HG03139 (cell line): ENCODE results near the gene GTF2A2.
A peak's percentile ranks its signal among the peaks of the same experiment; 100 is the strongest.
"Not testable (repeated sequence)": the region's sequence is repeated elsewhere in the genome, so short reads cannot be mapped to it uniquely, and the experiment has no call there.

Experiments used
- ATAC-seq: cut with Tn5 transposase; IDR thresholded peaks from one replicate; pipeline ENCODE4 v1.9.1; 2021; ENCODE audit not compliant: unreplicated experiment

GTF2A2 gene, protein sequence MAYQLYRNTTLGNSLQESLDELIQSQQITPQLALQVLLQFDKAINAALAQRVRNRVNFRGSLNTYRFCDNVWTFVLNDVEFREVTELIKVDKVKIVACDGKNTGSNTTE

DNA sequence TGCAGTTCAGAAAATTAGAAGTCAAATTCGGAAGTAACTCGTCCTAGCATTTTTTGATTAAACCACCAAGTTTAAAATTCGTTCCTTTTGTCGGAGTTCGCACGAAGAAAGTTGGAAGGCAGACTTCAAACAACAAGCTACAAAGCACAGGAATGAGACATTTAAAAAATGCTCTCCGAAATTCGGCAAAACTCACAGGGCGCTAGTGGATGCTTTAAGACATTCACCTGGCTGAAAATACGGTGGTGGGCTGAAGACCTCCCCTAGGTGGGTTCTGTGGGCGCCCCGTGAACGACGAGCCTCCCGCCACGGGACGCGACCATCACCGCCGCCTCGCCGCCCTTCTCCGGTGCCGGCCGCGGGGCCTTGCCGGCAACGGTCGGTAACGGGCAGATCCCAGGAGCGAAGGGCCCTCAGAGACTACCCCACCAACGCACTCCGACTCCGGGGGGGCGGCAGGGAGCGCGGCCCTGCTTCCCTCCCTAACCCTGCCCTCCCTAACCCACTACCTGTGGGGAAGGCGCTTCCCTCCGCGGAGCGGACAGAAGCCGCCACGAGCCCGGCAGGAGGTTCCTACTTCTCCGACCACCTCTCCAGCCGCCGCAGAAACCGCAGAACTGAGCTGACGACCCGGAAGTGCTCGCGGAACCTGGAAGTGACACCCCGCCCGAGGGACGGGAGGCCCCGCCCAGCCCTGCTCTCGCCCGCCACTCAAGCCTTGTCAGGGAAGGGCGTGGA, at the start of gene GTF2A2:
Gene GTF2A2 (minus strand): TSS at position 619 of the 738 bp plus-strand sequence. CDS start 5,238 bp downstream, outside the sequence.
- peak; percentile 99 for ATAC-seq

DNA sequence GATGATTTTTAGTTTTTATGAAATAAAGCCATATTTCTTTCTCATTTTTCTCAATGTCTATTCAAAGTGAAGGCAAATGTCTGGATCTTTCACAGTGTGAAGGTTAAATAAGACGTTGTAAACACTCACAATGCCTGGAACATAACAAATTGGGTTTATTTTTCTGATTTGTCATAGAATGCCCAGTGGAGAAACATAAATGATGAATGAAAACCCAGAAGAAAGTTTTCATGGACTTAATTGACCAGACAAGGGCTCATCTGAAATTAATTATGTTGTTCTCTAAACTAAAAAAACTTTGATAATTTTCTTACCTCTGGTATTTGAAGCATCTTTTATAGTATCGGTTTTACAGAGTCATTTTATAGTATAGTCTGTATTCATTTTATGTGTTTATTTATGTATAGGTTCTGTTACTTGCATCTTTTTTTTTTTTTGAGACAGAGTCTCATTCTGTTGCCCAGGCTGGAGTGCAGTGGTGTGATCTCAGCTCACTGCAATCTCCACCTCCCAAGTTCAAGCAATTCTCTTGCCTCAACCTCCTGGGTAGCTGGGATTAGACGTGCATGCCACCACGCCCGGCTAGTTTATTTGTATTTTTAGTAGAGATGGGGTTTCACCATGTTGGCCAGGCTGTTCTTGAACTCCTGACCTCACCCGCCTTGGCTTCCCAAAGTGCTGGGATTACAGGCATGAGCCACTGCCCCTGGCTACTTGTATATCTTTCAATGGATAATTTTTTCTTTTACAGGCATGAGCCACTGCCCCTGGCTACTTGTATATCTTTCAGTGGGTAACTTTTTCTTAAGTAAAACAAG, 46.9 kb upstream of the GTF2A2 start:
- ATAC-seq: no peak

DNA sequence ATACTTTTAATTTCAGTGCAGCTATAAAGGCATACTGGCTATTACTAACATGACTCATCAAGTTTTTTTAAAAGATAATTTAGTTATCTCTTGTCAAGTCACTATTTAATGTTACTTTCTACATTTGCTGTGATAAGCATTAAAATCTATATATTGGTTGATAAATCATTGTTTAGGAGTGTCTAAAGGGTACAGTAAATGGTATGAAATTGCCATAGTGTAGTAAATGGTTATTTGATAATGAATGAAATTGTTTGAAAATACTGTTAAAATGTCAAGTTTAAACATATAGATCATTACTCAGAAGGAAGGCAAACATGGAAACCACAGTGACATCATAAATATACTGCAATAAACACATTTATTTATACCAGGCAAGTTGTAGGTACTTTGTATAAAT, 45.0 kb upstream of the GTF2A2 start:
- ATAC-seq: no peak

DNA sequence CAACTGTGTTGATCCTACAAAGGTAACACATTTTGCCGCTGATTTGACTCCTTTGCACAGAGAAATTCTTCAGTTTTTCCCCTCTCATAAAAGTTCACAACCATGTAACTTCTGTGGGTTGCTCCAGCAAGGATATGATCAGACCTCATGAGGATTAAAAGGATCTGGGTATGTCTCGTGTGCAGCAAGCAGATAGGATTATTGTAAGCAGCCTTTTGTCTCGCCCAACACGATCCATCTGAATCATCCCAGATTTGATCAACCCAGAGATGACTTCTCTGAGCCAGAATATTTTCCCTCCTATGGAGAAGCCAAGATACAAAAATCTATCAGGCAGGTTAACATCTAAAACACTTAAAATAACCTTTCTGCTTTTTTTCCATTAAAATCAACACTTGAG, 44.6 kb upstream of the GTF2A2 start:
- no peak for ATAC-seq

DNA sequence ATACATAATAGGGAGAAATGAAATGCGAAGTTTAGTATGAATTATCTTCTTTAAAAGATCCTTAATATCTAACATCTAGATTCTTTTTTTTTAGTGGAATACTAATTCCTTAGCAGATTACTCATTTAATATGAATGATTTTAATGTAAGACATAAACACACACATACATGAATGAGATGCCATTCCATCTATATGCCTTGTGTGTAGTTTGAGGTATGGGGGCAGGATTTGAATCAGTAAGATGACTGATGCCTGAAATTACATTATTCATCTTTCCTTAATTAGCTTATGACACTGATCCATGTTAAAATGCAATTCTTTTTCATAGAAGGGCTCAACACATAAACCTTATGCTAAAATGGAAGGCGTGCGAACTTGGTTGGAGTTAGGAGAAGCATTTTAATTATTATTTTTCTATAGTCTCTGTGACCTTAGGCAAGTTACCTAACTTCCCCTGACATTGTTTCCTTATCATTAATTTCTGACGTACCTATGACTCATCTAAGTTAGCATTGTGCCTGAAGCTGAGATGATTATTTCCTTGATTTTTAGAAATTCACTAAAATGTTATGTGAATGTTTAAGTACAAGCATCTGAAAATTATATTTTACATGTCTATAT, 42.6 kb upstream of the GTF2A2 start:
- ATAC-seq: no peak

DNA sequence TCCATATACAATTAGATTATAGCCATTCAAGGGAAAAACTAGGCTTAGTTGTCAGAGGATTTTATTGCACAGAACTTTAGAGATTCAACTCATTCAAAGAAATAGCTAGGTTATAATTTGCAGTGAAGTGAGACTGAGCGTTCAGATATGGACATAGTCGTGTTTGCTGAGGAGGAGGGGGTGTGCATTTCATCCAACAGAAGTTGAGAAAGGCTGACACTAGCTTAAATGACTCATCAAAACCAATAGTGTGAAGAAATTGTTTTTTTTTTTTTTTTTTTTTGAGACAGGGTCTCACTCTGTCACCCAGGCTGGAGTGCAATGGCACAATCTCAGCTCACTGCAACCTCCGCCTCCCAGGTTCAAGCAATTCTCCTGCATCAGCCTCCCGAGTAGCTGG, 40.8 kb upstream of the GTF2A2 start:
- not testable (repeated sequence) for ATAC-seq

DNA sequence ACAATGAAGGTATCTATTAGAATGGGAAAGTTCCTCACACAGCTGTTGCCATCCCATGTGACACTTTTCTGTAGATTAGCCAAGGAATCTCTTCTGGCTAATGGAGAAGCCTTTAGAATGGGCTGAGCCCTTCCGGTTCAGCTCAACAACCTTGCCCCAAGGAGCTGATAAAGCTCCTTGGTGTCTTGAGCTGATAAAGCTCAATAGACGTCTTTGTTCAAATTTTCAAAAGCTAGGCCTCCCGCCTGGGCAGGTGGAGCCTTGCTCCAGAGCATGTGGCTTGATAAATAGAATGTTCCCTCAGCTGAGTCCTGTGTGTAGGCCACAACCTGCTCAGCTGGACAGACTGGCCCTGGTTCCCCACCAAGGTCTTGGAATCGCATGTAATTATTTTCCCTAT, 39.0 kb upstream of the GTF2A2 start:
- ATAC-seq: no peak

DNA sequence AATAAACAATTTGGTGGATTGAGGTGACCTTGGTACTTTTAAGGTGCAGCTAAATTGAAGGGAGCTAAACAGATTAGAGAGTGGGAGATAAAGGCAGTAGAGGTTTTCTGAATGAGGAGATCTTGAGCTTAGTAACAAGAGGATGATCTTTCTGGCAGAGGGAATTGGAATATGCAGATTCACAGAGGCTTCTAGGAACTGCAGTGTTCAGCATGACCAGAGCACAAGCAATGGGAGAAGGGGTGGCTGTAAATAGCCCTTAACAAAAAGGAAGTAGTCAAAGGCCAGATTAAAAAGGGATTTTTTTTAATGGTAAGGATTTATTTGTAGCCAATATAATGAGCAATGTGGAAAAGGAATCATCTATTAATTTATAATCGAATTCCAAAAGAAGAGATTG, 37.5 kb upstream of the GTF2A2 start:
- no peak for ATAC-seq

DNA sequence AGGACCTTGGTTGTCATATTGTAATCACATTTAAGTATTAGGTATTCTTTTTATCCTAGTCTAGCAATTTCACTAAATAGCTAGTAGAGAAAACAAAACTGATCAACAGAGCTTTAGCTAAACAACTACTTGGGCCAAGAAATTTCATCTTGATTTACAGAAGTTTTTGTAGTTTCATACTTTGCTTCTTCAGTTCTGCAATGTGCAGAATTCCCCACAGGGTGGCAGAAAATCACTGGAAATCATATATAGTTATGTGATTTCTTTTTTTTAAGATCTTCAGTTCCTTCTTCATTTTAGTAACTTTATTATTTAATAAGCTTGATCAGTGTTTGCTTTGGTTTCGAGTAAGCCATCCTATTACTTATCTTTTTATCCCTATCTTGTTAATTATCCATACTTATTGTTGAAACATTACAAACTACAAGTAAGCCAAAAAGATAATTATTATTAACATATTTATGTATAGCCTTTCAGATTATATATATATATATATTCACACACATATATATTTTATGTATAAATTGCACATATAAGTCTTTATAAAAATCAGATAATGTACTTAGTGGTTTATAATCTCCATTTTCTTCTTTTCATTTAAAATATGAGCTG, 34.0 kb upstream of the GTF2A2 start:
- no peak for ATAC-seq

DNA sequence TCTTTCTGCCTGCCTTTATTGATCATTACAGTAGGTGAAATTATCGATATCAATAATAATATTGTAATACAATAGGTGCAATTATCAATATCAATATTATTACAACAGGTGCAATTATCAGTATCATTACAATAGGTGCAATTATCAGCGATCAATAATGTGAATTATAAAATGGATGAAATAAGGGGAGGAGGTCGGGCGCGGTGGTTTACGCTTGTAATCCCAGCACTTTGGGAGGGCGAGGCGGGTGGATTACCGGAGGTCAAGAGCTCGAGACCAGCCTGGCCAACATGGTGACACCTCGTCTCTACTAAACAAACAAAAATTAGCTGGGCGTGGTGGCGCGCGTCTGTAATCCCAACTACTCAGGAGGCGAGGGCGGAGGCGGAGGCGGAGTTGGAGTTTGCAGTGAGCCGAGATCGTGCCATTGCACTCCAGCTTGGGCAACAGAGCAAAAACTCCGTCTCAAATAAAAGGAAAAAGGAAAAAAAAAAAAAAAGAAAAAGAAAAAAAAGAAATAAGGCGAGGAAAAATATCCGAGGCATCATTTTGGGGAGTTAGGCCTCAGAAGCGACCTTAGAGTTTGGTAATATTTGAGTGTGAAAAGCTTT, 32.4 kb upstream of the GTF2A2 start:
- no peak for ATAC-seq

DNA sequence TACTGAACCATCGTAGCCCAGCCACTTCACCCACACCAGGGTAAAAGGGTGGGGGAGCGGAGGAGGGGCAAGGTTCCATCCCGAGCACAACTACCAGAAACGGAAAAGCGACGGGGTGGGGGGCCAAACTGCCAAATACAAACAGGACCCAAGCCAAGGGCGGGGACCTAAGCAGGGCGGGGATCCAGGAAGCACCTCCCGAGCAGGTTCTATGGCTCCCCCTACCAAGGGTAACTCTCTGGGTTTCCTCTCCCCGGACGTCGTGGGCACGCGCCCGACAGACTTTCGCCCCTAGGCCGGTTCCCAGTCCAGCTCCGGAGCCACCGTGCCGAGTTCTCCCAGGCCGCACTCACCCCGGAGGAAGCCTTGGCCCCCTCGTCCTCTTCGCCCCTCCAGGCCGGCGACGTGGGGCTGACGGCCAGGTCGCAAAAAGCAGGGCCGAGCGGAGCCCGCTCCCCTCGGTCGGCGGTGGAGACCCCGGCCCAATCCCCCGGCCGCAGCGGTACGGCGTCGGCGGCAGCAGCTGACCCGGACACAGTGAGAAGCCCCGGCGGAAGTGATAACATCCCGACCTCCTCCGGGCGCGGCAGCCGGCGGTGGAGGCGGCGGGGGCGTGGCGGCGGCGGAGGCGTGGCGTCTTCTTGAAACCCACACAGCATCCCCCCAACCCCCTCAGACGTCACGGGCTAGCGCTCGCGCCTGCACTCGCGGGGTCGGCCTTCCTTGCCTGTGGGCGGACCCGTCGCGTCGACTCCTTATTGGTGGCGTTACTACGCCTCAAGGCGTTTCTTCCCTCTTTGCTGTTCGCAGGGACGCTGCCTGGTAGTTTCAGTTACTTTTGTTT, 31.7 kb upstream of the GTF2A2 start, which contains the start of gene BNIP2:
Gene BNIP2 (minus strand): TSS at position 539 of the 844 bp plus-strand sequence. CDS start 6,863 bp downstream, outside the sequence.
- ATAC-seq: peak; percentile 79

DNA sequence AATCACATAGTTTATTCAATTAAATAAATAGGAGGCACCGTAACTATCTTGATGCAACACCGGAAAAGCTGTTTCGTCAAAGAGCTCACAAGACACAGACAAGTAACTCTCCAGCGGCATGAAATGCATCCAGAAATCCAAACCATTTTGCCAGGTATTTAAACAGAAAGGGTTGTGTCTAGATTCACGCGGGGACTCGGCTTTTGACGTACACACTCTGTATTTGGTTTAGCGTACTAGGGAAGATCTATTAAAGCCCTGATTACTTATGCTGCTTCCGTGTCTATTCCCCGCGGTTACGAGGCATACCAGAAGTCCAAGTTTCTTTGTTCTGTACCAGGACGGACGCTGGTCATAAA, 31.1 kb upstream of the GTF2A2 start:
- no peak for ATAC-seq

DNA sequence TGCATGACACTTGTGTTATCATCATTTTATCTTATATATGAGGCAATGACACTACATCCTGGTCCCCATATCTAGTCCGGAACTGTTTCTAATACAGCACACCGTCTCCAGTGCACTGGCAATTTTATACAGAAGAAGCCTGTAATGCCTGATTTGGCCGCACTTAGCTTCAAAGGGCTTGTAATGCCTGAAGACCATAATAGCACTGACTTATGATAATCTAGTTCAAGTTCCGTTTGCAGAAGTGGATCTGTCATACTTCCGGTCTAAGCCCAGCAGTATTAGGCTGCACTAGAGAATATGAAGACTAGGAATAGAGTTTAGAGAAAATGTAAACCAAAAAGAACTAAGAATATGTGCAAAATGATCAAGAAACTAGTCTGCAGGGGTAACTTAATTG, 30.5 kb upstream of the GTF2A2 start:
- ATAC-seq: no peak

DNA sequence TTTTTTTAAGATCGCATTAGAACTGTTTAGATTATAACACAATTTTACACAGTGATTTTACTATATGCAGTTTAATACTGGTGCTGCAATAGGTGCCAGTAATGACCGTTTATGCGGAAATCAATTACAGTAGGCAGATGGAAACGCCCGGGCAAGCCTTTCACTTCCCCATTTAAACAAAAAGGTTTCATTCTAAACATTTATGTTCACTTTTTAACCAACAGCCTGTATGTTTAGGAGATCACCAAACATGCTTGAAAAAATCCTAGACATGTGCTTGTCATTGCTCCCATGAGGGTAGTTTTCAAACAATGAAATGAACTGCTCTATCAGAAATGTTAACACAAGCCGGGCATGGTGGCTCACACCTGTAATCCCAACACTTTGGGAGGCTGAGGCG, 29.1 kb upstream of the GTF2A2 start:
- ATAC-seq: no peak

DNA sequence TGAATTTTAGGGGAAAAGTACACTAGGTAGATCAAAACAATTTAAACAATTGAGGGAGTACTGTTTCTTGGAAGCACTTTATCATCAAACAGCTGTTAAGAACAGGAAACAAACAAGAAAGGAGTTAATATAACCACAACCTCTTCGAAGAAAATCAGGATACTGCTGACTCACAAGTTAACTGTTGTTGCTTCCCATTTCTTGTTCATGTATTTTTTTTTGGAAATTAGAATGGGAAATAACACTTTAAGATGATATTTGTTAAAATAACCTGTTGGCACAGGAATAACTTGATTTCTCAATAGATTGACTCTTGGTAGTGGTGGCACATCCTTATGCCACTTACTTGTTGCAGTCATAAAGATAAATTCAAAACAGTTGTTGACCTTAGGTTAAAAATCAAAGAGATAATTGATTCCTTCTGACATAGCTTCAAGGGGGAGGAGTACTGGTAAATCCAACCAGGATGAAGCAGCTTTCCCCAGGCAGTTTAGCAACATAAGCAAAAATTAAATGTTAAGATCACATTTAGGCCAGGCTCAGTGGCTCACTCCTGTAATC, 28.5 kb upstream of the GTF2A2 start:
- no peak for ATAC-seq

DNA sequence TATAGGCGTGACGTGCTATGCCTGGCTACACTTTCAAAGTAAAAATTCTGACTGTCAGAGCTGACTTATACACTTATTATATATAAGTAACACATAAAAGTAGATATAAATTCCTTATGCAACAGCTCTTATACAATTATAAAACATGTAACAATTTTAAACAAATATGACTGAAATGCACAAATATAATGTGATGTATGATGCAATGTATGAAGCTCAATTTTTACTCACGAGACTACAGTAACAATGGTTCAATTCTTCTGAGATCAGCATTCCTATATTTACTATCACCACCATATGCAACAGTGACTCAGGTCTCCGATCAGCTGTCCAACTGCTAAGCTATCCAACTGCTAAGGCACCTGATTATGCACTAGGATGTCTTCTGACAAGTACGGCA, 23.6 kb upstream of the GTF2A2 start:
- ATAC-seq: no peak

DNA sequence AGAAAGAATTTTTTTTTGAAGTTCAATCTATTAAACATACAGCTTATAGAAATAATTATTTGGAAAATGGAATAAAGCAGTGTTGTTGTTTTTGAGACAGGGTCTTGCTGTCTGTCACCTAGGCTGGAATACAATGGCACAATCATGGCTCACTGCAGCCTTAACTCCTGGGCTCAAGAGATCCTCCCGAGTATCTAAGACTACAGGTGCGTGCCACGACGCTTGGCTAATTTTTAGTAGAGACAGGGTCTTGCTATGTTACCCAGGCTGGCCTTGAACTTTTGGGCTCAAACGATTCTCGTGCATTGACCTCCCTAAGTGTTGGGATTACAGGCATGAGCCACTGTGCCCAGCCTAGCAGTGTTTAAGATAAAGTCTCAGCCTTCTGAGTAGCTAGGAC, 23.0 kb upstream of the GTF2A2 start:
- ATAC-seq: no peak

DNA sequence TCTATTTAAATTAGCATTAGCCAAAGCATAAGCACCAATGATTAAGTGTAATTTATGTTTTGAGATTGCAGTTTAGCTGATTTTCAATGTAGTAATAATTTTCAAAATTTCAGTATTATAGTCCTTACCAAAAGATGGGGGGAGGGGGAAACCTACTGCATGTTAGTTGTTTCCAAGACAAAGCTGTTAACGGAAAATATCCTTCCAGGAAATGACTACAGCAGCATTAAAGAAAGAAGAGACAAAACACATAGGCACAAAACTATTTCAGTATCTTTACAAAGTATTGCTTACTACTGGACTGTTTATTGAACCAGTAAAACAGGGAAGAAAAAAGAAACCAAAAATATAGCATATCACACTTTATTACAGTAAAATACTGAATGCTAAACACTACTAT, 21.3 kb upstream of the GTF2A2 start:
- no peak for ATAC-seq

DNA sequence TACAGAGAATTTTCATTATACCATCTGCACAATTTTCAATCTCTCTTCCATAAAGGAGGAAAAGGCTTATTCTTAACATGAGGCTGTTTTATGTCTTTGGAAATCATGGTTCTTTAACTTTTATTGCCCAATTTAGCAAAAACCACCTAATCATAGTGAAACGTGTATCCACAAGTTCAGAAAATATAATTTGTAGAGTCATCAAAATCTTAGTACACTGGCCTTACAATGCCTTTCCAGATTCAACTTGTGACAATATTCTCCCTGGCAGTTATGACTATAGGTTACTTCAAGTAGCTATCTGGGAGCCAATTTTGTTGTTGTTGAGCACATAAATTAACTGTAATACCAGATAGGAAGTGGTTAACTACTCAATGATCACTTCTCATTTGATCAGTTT, 20.9 kb upstream of the GTF2A2 start:
- no peak for ATAC-seq

DNA sequence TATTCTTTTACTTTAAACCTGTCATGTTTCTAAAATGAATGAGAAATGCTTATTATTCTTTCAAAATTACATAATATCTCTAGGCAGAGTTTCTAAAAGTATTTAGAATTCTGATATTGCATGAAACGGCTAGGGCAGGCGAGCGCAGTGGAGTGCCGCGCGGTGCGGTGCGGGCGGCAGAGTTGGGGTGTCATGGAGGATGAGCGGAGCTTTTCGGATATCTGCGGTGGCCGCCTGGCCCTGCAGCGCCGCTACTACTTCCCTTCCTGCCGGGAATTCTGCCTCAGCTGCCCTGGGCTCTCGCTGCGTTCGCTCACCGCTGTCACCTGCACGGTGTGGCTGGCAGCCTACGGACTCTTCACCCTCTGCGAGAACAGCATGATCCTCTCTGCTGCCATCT, 19.2 kb upstream of the GTF2A2 start:
- ATAC-seq: no peak
